Trophoblast cell (in vitro differentiated cells and primary cell): Measurements from ENCODE around the gene DLG2.

Experiments
- DNase-seq, 2 donors: peaks; one replicate each; pipeline ENCODE4 v3.0.0-alpha.2; 2016
- H2AFZ ChIP-seq: 2 replicates; pipeline ENCODE4 v1.6.1; 2013; ENCODE audit warnings: low read length, moderate library complexity, mild to moderate bottlenecking; ENCODE audit not compliant: insufficient read depth, poor library complexity
- H2AK5ac ChIP-seq: 2 replicates; pipeline ENCODE4 v1.6.1; 2013; ENCODE audit warnings: mild to moderate bottlenecking, low read length
- H2BK120ac ChIP-seq: 2 replicates; pipeline ENCODE4 v1.6.1; 2013; ENCODE audit warnings: low read length, mild to moderate bottlenecking, moderate library complexity; ENCODE audit not compliant: insufficient read depth, poor library complexity
- H2BK12ac ChIP-seq: 2 replicates; pipeline ENCODE4 v1.6.1; 2013; ENCODE audit warnings: mild to moderate bottlenecking, low read length, moderate library complexity
- H2BK5ac ChIP-seq: 2 replicates; pipeline ENCODE4 v1.6.1; 2013; ENCODE audit warnings: low read length, low read depth, moderate library complexity, mild to moderate bottlenecking; ENCODE audit not compliant: poor library complexity
- H3K14ac ChIP-seq: 2 replicates; pipeline ENCODE4 v1.6.1; 2013; ENCODE audit warnings: mild to moderate bottlenecking, low read length
- H3K18ac ChIP-seq: 2 replicates; pipeline ENCODE4 v1.6.1; 2013; ENCODE audit warnings: mild to moderate bottlenecking, low read length
- H3K23ac ChIP-seq: 2 replicates; pipeline ENCODE4 v1.6.1; 2013; ENCODE audit warnings: low read length
- H3K27ac ChIP-seq: 2 replicates; pipeline ENCODE4 v1.5.1; 2013; ENCODE audit warnings: low read depth, mild to moderate bottlenecking, inconsistent platforms, low read length, moderate library complexity
- H3K27me3 ChIP-seq: 2 replicates; pipeline ENCODE4 v1.6.1; 2013; ENCODE audit warnings: inconsistent platforms, mild to moderate bottlenecking, low read length, moderate library complexity; ENCODE audit not compliant: insufficient read depth
- H3K36me3 ChIP-seq, 2 experiments: 1 replicate in 1 of 2; 2 replicates in 1 of 2; pipeline ENCODE4 v1.6.1; 2013; ENCODE audit warnings: low read length in 2 of 2, mild to moderate bottlenecking in 2 of 2, moderate library complexity in 1 of 2; ENCODE audit not compliant: insufficient read depth in 2 of 2, control insufficient read depth in 1 of 2
- H3K4ac ChIP-seq: 2 replicates; pipeline ENCODE4 v1.6.1; 2013; ENCODE audit warnings: low read depth, mild to moderate bottlenecking, low read length, moderate library complexity
- H3K4me1 ChIP-seq, 2 experiments: 1 replicate in 1 of 2; 2 replicates in 1 of 2; pipeline ENCODE4 v1.6.1; 2013; ENCODE audit warnings: low read length in 2 of 2, mild to moderate bottlenecking in 2 of 2, moderate library complexity in 1 of 2; ENCODE audit not compliant: insufficient read depth in 2 of 2, control insufficient read depth in 1 of 2
- H3K4me2 ChIP-seq: 2 replicates; pipeline ENCODE4 v1.6.1; 2013; ENCODE audit warnings: inconsistent platforms, mild to moderate bottlenecking, low read length, moderate library complexity
- H3K4me3 ChIP-seq: 2 replicates; pipeline ENCODE4 v1.5.1; 2013; ENCODE audit warnings: mild to moderate bottlenecking, low read depth, low read length, inconsistent platforms
- H3K79me1 ChIP-seq: one replicate; pipeline ENCODE4 v1.6.1; 2013; ENCODE audit warnings: low read length
- H3K79me2 ChIP-seq: 2 replicates; pipeline ENCODE4 v1.6.1; 2013; ENCODE audit warnings: low read length, mild to moderate bottlenecking; ENCODE audit not compliant: control insufficient read depth, insufficient read depth, poor library complexity
- H3K9ac ChIP-seq: 2 replicates; pipeline ENCODE4 v1.6.1; 2013; ENCODE audit warnings: mild to moderate bottlenecking, low read length
- H3K9me3 ChIP-seq: 2 replicates; pipeline ENCODE4 v1.6.1; 2013; ENCODE audit warnings: low read depth, mild to moderate bottlenecking, control low read depth, inconsistent platforms, low read length; ENCODE audit not compliant: insufficient read depth
- H4K12ac ChIP-seq: 2 replicates; pipeline ENCODE4 v1.6.1; 2013; ENCODE audit warnings: low read depth, mild to moderate bottlenecking, low read length, moderate library complexity
- H4K8ac ChIP-seq: 2 replicates; pipeline ENCODE4 v1.6.1; 2013; ENCODE audit warnings: low read depth, mild to moderate bottlenecking, low read length, moderate library complexity
- H4K91ac ChIP-seq: one replicate; pipeline ENCODE4 v1.6.1; 2013; ENCODE audit warnings: low read depth, mild to moderate bottlenecking, low read length, moderate library complexity
- WGBS: extraction: QIAGEN DNeasy Blood & Tissue Kit; methylation state at CpG from one replicate; pipeline ENCODE4 v1.1.7; 2013; ENCODE audit warnings: missing lambda C conversion rate; ENCODE audit not compliant: insufficient read length, insufficient coverage; ENCODE audit errors: extremely low coverage; 5-methylcytosine and 5-hydroxymethylcytosine counted together

DLG2 gene

DNA sequence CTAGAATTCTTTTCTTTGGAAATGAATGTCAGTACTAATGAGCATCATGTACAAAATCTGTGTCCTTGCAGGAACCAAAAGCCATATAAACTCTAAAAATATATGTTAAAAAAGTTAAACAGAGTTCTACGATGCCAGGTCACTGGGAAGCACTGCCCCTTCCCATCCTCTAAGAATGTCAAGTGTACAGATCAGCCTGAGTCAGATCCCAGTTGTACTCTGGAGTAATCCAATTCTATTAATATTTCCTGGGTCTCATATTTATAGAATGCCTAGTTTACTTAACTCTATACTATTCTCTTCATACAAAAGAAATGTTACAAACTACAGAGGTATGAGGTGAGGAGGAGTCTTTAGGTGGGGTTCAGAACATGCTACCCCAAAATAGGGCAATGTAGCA, 460.1 kb downstream of the DLG2 start:
- no peak overlapping the region for H3K4ac ChIP-seq
- DNase-seq, result no peak
- H4K8ac ChIP-seq, result no peak overlapping the region
- H3K4me2 ChIP-seq, result no peak overlapping the region
- H3K36me3 ChIP-seq, result no peaks in the 10 kb centered on the region
- H3K18ac ChIP-seq, result no peak overlapping the region
- no peak overlapping the region for H4K91ac ChIP-seq
- H2AFZ ChIP-seq, result no peak overlapping the region
- no peak overlapping the region for H3K23ac ChIP-seq
- peak overlapping the region; percentile 46 for H3K27ac ChIP-seq
- peaks cover 12 to 13% of the 10 kb centered on the region in 2 experiments for H3K4me1 ChIP-seq
- H3K14ac ChIP-seq, result no peak overlapping the region
- no peak overlapping the region for H4K12ac ChIP-seq
- no peak overlapping the region for H2AK5ac ChIP-seq
- peaks cover 7% of the 10 kb centered on the region for H3K9me3 ChIP-seq
- WGBS, result no CpG with 5 or more reads among the region's 1 CpG
- no peak overlapping the region for H2BK12ac ChIP-seq
- no peak overlapping the region for H3K9ac ChIP-seq
- peaks cover 16% of the 10 kb centered on the region for H3K79me1 ChIP-seq
- H3K79me2 ChIP-seq, result peaks cover 6% of the 10 kb centered on the region
- H2BK120ac ChIP-seq, result no peak overlapping the region
- no peak overlapping the region for H3K4me3 ChIP-seq
- no peak overlapping the region for H2BK5ac ChIP-seq
- H3K27me3 ChIP-seq, result no peaks in the 10 kb centered on the region

DNA sequence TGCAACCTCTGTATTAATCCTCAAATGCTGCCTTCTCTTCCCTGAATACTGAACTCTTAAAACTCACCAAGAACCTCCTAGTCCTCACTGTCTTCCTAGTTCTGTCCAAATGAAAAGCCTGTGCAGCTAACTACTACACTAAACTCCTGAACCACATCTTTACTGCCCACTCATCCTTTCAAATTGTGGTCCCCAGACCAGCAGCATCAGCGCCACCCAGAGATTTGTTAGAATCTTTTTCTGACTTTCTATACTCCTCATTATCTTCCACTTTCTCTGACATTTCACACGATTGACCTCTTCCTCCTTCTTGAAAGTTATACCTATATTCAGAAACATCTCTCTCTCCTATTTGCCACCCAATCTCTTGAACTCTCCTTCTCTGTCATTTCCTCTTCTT, 461.3 kb downstream of the DLG2 start:
- Histone ChIP-seq H3K4me3 (no peak overlapping the region), H3K27ac (no peak overlapping the region), H3K18ac (no peak overlapping the region), H2AFZ (no peak overlapping the region), H3K9me3 (no peaks in the 10 kb centered on the region), H3K9ac (no peak overlapping the region), H3K4ac (no peak overlapping the region), H3K36me3 (no peaks in the 10 kb centered on the region), H3K79me1 (peaks cover 5% of the 10 kb centered on the region), H3K27me3 (no peaks in the 10 kb centered on the region), H2BK120ac (no peak overlapping the region), H3K79me2 (no peaks in the 10 kb centered on the region), H3K4me1 (peaks cover 0 to 3% of the 10 kb centered on the region in 2 experiments), H2AK5ac (no peak overlapping the region), H2BK5ac (no peak overlapping the region), H3K4me2 (no peak overlapping the region), H4K12ac (no peak overlapping the region), H3K23ac (no peak overlapping the region), H2BK12ac (no peak overlapping the region), H3K14ac (no peak overlapping the region), H4K91ac (no peak overlapping the region), H4K8ac (no peak overlapping the region)
- no CpG with 5 or more reads among the region's 2 CpGs for WGBS
- DNase-seq, result no peak

GRCh38 chr11:85164743-85165142, 462.4 kb downstream of the DLG2 start:
- H4K12ac ChIP-seq, result no peak overlapping the region
- no peak overlapping the region for H3K14ac ChIP-seq
- no peak overlapping the region for H3K27ac ChIP-seq
- no peak overlapping the region for H2AFZ ChIP-seq
- peak overlapping the region; percentile 38 for H2BK120ac ChIP-seq
- H2BK5ac ChIP-seq, result no peak overlapping the region
- H2AK5ac ChIP-seq, result no peak overlapping the region
- no peaks in the 10 kb centered on the region for H3K4me1 ChIP-seq
- DNase-seq, result no peak
- H3K27me3 ChIP-seq, result no peaks in the 10 kb centered on the region
- H3K23ac ChIP-seq, result no peak overlapping the region
- no peak overlapping the region for H3K18ac ChIP-seq
- no peak overlapping the region for H4K91ac ChIP-seq
- H3K4me2 ChIP-seq, result no peak overlapping the region
- no peaks in the 10 kb centered on the region for H3K36me3 ChIP-seq
- no peaks in the 10 kb centered on the region for H3K9me3 ChIP-seq
- H3K79me1 ChIP-seq, result peaks cover 2% of the 10 kb centered on the region
- no peak overlapping the region for H3K4ac ChIP-seq
- H4K8ac ChIP-seq, result no peak overlapping the region
- no peak overlapping the region for H3K9ac ChIP-seq
- no peaks in the 10 kb centered on the region for H3K79me2 ChIP-seq
- H3K4me3 ChIP-seq, result no peak overlapping the region
- no peak overlapping the region for H2BK12ac ChIP-seq
- WGBS, result no CpG with 5 or more reads among the region's 2 CpGs

DNA sequence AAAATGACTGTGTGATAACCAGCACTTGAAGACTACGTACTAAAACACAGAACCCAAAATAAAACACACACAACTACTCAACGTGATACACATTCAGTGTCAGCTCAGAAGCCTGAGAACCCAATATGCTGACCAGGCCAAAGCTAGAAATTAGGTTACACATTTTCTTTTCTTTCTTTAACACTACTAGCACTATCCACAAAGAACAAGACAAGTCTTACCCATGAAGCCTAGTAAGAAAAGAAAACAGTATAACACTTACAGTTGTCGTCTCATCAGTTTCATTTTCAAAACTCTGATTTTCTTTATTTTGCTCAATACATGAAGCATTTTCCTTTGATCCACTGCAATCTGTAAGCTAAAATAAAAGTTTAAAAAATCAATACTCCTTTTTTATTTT, 472.9 kb downstream of the DLG2 start:
- Histone ChIP-seq H3K79me2 (no peaks in the 10 kb centered on the region), H2BK120ac (no peak overlapping the region), H3K4me1 (no peaks in the 10 kb centered on the region), H4K8ac (no peak overlapping the region), H3K4ac (no peak overlapping the region), H3K4me2 (no peak overlapping the region), H3K14ac (no peak overlapping the region), H3K27ac (no peak overlapping the region), H3K18ac (no peak overlapping the region), H2AFZ (no peak overlapping the region), H4K91ac (no peak overlapping the region), H3K9ac (no peak overlapping the region), H2BK12ac (no peak overlapping the region), H3K4me3 (no peak overlapping the region), H3K79me1 (no peaks in the 10 kb centered on the region), H2AK5ac (no peak overlapping the region), H3K36me3 (no peaks in the 10 kb centered on the region), H3K27me3 (no peaks in the 10 kb centered on the region), H3K23ac (no peak overlapping the region), H3K9me3 (no peaks in the 10 kb centered on the region), H4K12ac (no peak overlapping the region), H2BK5ac (no peak overlapping the region)
- no peak for DNase-seq
- WGBS, result no CpG with 5 or more reads among the region's 3 CpGs
